ENCODE results near the gene FAIM.
A peak's percentile ranks its signal among the peaks of the same experiment; 100 is the strongest.
"Not testable (repeated sequence)": the region's sequence is repeated elsewhere in the genome, so short reads cannot be mapped to it uniquely, and the experiment has no call there.

FAIM gene

GRCh38 chr3:138678086-138678485 is 69.5 kb downstream of the FAIM start:
- DNase-seq (ENCODE audit: low spot score): peak; percentile 54
- peak; percentile 89 for FAIRE-seq

GRCh38 chr3:138678874-138679392 is 70.4 kb downstream of the FAIM start:
- FAIRE-seq: peak; percentile 48
- DNase-seq (ENCODE audit: low spot score): no peak

- not testable (repeated sequence) for DNase-seq (ENCODE audit: low spot score); FAIRE-seq
These were observed 72.4 kb downstream of the FAIM start for GRCh38 chr3:138680974-138681373.

GRCh38 chr3:138681463-138682220 is 73.1 kb downstream of the FAIM start:
- FAIRE-seq (no peak), DNase-seq (ENCODE audit: low spot score) (no peak)

- FAIRE-seq: no peak
- DNase-seq (ENCODE audit: low spot score): no peak
These were observed 74.1 kb downstream of the FAIM start for GRCh38 chr3:138682648-138683047.
